ENCODE results near the gene C16orf74.
A peak's percentile ranks its signal among the peaks of the same experiment; 100 is the strongest.

- TF ChIP-seq RAD21 (IDR thresholded peaks at IDR 0.05 in 1 of 2, conservative IDR thresholded peaks at IDR 0.05 in 1 of 2; ENCODE audit: low read depth in 2 of 2, low read length in 2 of 2): no peak
- no peak for TF ChIP-seq SIN3A (conservative IDR thresholded peaks at IDR 0.05 in 1 of 2, IDR thresholded peaks at IDR 0.05 in 1 of 2; ENCODE audit: low read depth in 1 of 2, low read length in 2 of 2)
- no peak for TF ChIP-seq POLR2A (IDR thresholded peaks at IDR 0.05; ENCODE audit: control extremely low read depth in 1 of 2, low read depth in 2 of 2, low read length in 2 of 2)
- TF ChIP-seq ATF2 (IDR thresholded peaks at IDR 0.05; ENCODE audit: low read length): no peak
- peak; percentile 19 for TF ChIP-seq EZH2 (IDR thresholded peaks at IDR 0.05; ENCODE audit: low read depth, low read length, severe bottlenecking)
- no peak for TF ChIP-seq NRF1 (IDR thresholded peaks at IDR 0.05; ENCODE audit: low read depth, low read length)
- no peak for TF ChIP-seq SRF (IDR thresholded peaks at IDR 0.05; ENCODE audit: low read depth, low read length)
- no peak for TF ChIP-seq CTCF (IDR thresholded peaks at IDR 0.05; ENCODE audit: control extremely low read depth in 1 of 3, insufficient read depth in 1 of 3, low read depth in 1 of 3, low read length in 3 of 3)
- TF ChIP-seq YY1 (IDR thresholded peaks at IDR 0.05; ENCODE audit: low read depth, low read length): no peak
- no peak for TF ChIP-seq POLR2AphosphoS5 (IDR thresholded peaks at IDR 0.05; ENCODE audit: low read depth, low read length)
- no peak for TF ChIP-seq RFX5 (IDR thresholded peaks at IDR 0.05; ENCODE audit: borderline replicate concordance, low read depth, low read length)
- TF ChIP-seq MAFK (IDR thresholded peaks at IDR 0.05; ENCODE audit: low read depth, low read length): no peak
- no peak for TF ChIP-seq MAX (IDR thresholded peaks at IDR 0.05)
Measured at GRCh38 chr16:85750827-85751697, at the start of gene C16orf74.
